HG03520 (cell line): ENCODE results near the gene RSPRY1.
"Not testable (repeated sequence)": the region's sequence is repeated elsewhere in the genome, so short reads cannot be mapped to it uniquely, and the experiment has no call there.

ENCODE experiments used
- ATAC-seq: cut with Tn5 transposase; IDR thresholded peaks from one replicate; pipeline ENCODE4 v1.9.1; 2021; ENCODE audit warnings: mild to moderate bottlenecking, moderate library complexity; ENCODE audit not compliant: unreplicated experiment

RSPRY1 gene

GRCh38 chr16:57268804-57269800 lies 83.0 kb downstream of the RSPRY1 start:
- ATAC-seq: no peak

- no peak for ATAC-seq
These were observed 84.3 kb downstream of the RSPRY1 start for GRCh38 chr16:57270221-57271062.

- no peak for ATAC-seq
These were observed 84.9 kb downstream of the RSPRY1 start for GRCh38 chr16:57271063-57271345.

GRCh38 chr16:57271867-57272495 lies 85.9 kb downstream of the RSPRY1 start:
- no peak for ATAC-seq

- no peak for ATAC-seq
These were observed 87.2 kb downstream of the RSPRY1 start for GRCh38 chr16:57273359-57273758.

- no peak for ATAC-seq
These were observed 87.7 kb downstream of the RSPRY1 start for GRCh38 chr16:57273826-57274225.

GRCh38 chr16:57275946-57276345 lies 89.8 kb downstream of the RSPRY1 start:
- ATAC-seq: not testable (repeated sequence)

GRCh38 chr16:57276596-57276995 lies 90.5 kb downstream of the RSPRY1 start:
- ATAC-seq: no peak

- ATAC-seq: no peak
These were observed 91.5 kb downstream of the RSPRY1 start for GRCh38 chr16:57277586-57277985.

GRCh38 chr16:57278494-57278893 lies 92.4 kb downstream of the RSPRY1 start:
- ATAC-seq: no peak

- ATAC-seq: no peak
These were observed 93.9 kb downstream of the RSPRY1 start for GRCh38 chr16:57279780-57280638.

- no peak for ATAC-seq
These were observed 95.7 kb downstream of the RSPRY1 start for GRCh38 chr16:57281791-57282190.

GRCh38 chr16:57282510-57283213 lies 96.5 kb downstream of the RSPRY1 start:
- no peak for ATAC-seq

- no peak for ATAC-seq
These were observed 97.3 kb downstream of the RSPRY1 start for GRCh38 chr16:57283214-57283958.

GRCh38 chr16:57283959-57284208 lies 97.8 kb downstream of the RSPRY1 start:
- no peak for ATAC-seq

- no peak for ATAC-seq
These were observed 98.3 kb downstream of the RSPRY1 start, which contains the start of gene PLLP for GRCh38 chr16:57284209-57284951. Gene PLLP, minus strand, starts transcription at chr16:57284672. Its CDS starts 132 bp downstream, at chr16:57284540.

GRCh38 chr16:57284952-57285363 lies 98.8 kb downstream of the RSPRY1 start:
- no peak for ATAC-seq

GRCh38 chr16:57285379-57285778 lies 99.2 kb downstream of the RSPRY1 start:
- no peak for ATAC-seq
